C4-2B (cell line): ENCODE measurements around the gene C11orf54.

Experiments
- H3K27ac ChIP-seq: fragments of 450-650 bp; 2 replicates; pipeline ENCODE4 v1.5.1; 2017
- ZFX ChIP-seq: fragments of 450-650 bp; IDR thresholded peaks from 2 replicates; pipeline ENCODE4 v1.6.1; 2017
- TF ChIP-seq, protein P1 (sequence below): fragments of 450-650 bp; conservative IDR thresholded peaks from 2 replicates; pipeline ENCODE4 v1.5.1; 2017; ENCODE audit warnings: mild to moderate bottlenecking

The C11orf54 gene

DNA sequence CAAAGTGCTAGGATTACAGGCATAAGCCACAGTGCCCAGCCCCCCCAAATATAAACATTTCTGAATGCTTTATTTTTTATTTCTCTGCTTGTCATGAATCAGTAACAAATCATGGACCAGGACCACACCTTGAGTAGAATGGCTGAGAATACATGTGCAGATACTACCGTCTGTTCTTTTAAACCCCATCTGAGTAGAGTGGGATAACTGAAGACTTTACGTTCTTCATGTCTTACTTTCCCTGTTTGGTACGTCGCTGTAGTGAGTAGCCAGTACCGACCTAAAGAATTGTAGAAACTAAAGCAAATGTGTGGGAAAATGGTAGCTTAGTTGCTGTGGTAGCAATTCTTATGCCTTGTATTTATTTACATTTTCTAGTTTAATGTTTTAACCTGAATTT is 72.5 kb downstream of the C11orf54 start:
- TF ChIP-seq, protein P1, sequence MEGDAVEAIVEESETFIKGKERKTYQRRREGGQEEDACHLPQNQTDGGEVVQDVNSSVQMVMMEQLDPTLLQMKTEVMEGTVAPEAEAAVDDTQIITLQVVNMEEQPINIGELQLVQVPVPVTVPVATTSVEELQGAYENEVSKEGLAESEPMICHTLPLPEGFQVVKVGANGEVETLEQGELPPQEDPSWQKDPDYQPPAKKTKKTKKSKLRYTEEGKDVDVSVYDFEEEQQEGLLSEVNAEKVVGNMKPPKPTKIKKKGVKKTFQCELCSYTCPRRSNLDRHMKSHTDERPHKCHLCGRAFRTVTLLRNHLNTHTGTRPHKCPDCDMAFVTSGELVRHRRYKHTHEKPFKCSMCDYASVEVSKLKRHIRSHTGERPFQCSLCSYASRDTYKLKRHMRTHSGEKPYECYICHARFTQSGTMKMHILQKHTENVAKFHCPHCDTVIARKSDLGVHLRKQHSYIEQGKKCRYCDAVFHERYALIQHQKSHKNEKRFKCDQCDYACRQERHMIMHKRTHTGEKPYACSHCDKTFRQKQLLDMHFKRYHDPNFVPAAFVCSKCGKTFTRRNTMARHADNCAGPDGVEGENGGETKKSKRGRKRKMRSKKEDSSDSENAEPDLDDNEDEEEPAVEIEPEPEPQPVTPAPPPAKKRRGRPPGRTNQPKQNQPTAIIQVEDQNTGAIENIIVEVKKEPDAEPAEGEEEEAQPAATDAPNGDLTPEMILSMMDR = no peak
- no peak for TF ChIP-seq ZFX
- H3K27ac ChIP-seq = no peak overlapping the region
